ENCODE measurements around the gene AGRN.

The AGRN gene

DNA sequence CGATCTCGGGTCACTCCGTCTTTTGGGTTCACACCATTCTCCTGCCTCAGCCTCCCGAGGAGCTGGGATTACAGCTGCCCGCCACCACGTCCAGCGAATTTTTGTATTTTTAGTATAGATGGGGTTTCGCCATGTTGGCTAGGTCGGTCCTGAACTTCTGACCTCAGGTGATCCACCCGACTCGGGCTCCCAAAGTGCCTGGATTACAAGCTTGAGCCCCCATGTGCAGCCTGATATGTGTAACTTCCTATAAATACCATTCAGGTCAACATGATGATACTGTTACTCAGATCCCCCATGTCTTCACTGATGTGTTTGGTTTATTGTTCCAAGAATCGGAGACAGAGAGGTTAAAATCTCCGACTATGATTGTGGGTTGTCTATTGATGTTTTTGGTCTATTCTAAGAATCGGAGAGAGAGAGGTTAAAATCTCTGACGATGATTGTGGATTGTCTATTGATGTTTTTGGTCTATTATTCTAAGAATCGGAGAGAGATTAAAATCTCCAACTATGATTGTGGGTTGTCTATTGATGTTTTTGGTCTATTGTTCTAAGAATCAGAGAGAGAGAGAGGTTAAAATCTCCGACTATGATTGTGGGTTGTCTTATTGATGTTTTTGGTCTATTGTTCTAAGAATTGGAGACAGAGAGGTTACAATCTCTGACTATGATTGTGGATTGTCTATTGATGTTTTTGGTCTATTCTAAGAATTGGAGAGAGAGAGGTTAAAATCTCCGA is 78.9 kb downstream of the AGRN start:
- DNase-seq, result peak; percentile 29

GRCh38 chr1:1099506-1100183 is 79.7 kb downstream of the AGRN start:
- no peak for DNase-seq

- DNase-seq, result peak; percentile 9
Observed at GRCh38 chr1:1100296-1100695, 80.4 kb downstream of the AGRN start.

DNA sequence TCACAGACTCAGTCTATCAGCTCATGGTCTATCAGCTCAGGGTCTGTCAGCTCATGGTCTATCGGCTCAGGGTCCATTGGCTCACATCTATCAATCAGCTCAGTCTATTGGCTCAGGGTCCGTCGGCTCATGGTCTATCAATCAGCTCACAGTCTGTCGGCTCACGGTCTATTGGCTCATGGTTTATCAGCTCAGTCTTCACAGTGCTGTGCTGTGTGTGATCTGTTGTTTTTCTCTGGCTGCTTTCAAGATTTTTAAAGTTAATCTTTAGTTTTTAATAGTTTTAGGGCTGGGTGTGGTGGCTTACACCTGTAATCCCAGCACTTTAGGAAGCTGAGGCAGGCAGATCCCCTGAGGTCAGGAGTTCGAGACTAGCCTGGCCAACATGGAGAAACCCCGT is 81.6 kb downstream of the AGRN start:
- peak; percentile 6 for DNase-seq

DNA sequence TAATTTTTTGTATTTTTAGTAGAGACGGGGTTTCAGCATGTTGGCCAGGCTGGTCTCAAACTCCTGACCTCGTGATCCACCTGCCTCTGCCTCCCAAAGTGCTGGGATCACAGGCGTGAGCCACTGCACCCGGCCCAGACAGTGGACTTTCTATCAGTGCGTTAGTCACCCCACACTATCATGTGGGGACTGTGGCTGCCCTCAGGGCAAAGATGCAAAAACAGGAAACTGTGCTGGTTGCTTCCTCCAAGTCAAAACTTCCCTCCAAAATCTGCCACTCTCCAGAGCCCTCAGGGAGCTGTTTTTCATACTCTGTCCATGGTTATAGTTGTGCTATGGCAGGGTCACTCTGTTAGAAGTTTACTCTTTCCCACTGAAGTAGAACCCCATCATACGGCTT is 84.2 kb downstream of the AGRN start:
- DNase-seq, result peak; percentile 55
